ENCODE measurements around the gene ELAVL4.

The ELAVL4 gene

DNA sequence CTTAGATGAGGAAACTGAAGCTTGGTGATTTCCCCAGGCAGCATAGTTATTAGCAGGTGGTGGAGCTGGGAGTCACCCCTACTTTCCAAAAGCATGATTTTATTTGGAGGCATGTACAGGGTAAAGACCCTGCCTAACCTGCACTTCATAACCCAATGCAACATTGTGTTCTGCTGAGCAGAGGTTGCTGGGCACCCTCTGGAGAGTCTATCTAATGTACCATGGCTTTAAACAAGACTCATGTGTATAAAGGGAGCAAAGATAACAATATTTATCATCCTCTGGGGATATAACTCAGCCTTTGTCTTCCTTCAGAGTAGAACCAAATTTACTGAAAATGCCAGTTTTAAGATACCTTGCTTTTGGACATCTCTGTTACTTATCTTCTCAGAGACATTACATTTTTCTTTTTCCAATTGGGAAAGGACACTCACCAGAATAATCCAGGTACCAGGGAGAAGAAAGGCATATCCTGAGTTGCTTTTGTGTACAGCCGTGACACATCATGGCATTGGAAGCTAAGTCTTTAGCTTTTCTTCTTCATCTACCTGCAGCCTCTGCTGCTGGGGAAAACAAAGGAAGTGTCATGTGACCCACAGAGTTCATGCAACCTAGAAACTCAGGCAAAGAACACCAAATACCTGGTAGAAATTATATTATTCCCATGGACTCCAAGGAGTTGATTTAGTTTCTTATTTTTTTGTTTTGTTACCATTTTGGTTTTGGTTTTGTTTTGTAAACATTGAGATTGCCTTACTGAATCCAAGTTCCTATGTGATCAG is 39.6 kb downstream of the ELAVL4 start:
- H3K4me3 ChIP-seq (ENCODE audit: low read depth, low read length) = no peak overlapping the region
- TF ChIP-seq, protein P1, sequence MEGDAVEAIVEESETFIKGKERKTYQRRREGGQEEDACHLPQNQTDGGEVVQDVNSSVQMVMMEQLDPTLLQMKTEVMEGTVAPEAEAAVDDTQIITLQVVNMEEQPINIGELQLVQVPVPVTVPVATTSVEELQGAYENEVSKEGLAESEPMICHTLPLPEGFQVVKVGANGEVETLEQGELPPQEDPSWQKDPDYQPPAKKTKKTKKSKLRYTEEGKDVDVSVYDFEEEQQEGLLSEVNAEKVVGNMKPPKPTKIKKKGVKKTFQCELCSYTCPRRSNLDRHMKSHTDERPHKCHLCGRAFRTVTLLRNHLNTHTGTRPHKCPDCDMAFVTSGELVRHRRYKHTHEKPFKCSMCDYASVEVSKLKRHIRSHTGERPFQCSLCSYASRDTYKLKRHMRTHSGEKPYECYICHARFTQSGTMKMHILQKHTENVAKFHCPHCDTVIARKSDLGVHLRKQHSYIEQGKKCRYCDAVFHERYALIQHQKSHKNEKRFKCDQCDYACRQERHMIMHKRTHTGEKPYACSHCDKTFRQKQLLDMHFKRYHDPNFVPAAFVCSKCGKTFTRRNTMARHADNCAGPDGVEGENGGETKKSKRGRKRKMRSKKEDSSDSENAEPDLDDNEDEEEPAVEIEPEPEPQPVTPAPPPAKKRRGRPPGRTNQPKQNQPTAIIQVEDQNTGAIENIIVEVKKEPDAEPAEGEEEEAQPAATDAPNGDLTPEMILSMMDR (IDR thresholded peaks at IDR 0.05; ENCODE audit: low read depth, low read length) = no peak
- in situ Hi-C loops (cut with HindIII; ENCODE audit: low sequenced_read_pairs) = no loop called here

DNA sequence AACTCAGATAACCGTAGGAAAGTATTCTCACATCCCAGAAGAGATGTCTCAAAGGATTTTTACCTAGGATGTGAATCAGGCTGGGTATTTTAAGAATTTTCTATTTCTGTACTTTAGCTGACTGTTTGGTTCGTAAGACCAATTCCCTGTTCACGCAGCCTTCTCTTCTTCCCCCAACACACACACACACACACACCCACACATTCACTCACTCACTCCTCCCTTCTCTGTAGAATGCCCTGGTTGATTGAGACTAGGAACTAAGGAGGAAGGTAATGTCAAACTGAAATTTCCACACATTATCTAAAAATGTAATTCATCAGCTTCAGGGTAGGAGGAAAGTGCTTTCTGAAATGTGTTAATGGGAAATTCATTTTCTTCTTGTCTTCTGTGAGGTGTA is 43.5 kb downstream of the ELAVL4 start:
- in situ Hi-C loops (cut with HindIII; ENCODE audit: low sequenced_read_pairs) = no loop called here
- DNase-seq (ENCODE audit: low read depth, low spot score) = no peak
- H3K4me3 ChIP-seq (ENCODE audit: low read depth, low read length) = no peak overlapping the region
- TF ChIP-seq, protein P1 (IDR thresholded peaks at IDR 0.05; ENCODE audit: low read depth, low read length) = no peak

More for the DNA sequence above, 39.6 kb downstream of the ELAVL4 start:
- no peak for DNase-seq (ENCODE audit: low read depth, low spot score)

DNA sequence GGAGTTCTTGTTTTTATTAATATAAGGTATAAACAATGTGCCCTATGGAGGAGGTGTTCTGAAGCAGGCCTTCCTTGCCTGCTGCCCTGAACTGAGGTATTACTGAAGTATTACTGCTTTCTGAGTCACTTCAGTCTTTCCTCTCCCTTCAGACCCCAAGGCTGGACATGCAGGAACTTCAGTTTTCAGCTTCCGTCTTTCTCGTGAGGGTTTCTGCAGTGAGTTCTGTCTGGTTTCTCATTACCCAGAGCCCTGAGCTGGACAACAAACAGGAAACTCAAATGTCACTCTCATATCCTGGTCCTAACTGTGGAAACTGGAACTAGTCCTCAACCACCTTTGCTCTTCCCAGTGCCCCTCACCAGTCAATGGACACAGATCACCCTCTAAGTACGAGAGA is 46.8 kb downstream of the ELAVL4 start:
- in situ Hi-C loops (cut with HindIII; ENCODE audit: low sequenced_read_pairs) = no loop called here
- no peak for DNase-seq (ENCODE audit: low read depth, low spot score)
- H3K4me3 ChIP-seq (ENCODE audit: low read depth, low read length) = no peak overlapping the region
- TF ChIP-seq, protein P1 (IDR thresholded peaks at IDR 0.05; ENCODE audit: low read depth, low read length) = no peak

DNA sequence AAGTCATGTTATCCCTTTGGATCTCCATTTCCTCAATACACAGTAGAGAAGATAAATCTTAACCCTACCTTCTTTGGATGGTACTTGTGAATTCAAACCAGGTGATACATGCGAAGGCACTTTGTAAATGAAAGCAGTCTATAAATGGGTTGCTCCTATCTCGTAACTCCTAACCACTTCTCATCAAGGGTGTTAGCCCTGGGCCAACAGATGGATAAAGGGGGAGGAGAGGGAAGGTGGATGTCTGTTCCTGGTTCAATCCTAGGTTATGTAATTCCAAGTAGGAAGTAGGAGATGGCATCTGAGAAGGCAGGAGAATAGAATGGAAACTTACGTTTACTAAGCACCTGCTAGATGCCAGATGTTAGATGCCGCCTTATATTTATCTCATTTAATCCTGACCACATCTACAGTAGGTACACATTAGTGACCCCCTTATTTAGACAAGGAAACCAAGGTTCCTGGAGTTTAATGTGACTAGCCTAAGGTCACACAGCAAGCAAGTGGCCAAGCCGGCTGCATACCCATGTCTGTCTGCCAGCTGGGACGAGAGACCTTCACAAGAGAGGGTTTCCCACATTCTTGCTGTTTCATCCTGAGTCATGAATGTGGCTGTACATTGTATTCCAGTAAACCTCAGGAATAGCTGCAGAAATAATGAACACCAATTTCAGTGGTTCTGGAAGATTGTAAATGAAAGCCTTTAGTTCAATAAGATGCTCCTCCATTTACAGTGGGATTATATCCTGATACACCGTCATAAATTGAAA is 47.7 kb downstream of the ELAVL4 start:
- DNase-seq (ENCODE audit: low read depth, low spot score) = peak; percentile 48
- TF ChIP-seq, protein P1 (IDR thresholded peaks at IDR 0.05; ENCODE audit: low read depth, low read length) = no peak
- no peak overlapping the region for H3K4me3 ChIP-seq (ENCODE audit: low read depth, low read length)
- in situ Hi-C loops (cut with HindIII; ENCODE audit: low sequenced_read_pairs) = no loop called here

DNA sequence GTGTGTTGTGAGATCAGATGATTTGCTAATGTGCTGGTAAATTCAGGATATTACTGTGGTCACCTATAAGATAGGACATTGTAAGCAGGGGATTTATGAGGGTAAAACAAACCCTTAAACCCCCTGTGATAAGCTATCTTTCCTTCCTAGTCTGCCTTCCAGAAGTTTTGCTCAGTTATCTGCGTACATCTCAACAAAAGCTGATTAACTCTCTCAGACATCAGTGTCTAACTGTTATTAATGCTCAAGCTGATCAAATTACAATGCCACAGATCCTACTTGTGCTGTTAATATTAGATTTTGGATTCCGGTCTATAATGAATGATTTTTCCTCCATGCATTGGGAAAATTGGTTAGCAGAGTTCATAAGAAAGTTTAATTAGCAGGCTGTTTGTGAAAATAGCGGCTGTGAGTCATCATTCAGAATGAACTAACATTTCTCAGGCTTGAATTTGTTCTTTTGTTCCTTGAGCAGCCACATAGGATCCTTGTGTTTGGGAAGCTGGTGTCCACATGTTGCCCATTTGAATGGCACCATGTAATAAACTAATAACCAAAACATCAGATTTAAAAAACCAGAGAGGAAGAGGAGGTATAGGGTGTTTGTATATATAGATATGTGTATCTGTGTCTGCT is 48.7 kb downstream of the ELAVL4 start:
- in situ Hi-C loops (cut with HindIII; ENCODE audit: low sequenced_read_pairs) = no loop called here
- H3K4me3 ChIP-seq (ENCODE audit: low read depth, low read length) = no peak overlapping the region
- TF ChIP-seq, protein P1 (IDR thresholded peaks at IDR 0.05; ENCODE audit: low read depth, low read length) = no peak
- DNase-seq (ENCODE audit: low read depth, low spot score) = peak; percentile 8

DNA sequence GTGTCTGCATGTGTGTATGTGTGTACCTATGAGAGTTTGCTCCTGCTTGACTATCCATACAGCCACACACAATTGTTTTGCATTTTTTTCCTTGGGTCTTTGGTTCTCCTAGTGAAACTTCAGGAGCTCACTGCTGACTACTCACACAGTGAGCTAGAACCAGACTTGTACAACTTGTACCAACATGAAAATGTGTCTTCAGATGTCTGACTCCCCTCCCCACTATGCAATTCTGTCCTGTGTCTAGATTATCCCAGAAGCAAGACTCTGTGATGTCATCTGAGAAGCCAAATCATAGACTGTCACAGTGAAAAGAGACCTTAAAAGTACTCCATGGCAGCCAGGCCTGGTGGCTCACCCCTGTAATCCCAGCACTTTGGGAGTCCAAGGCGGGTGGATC is 49.7 kb downstream of the ELAVL4 start:
- TF ChIP-seq, protein P1 (IDR thresholded peaks at IDR 0.05; ENCODE audit: low read depth, low read length) = no peak
- no peak overlapping the region for H3K4me3 ChIP-seq (ENCODE audit: low read depth, low read length)
- in situ Hi-C loops (cut with HindIII; ENCODE audit: low sequenced_read_pairs) = no loop called here
- no peak for DNase-seq (ENCODE audit: low read depth, low spot score)

Data from astrocyte of the spinal cord (primary cell).